GM10266 (cell line): ENCODE data around the gene KIF3B.
"Not testable (repeated sequence)": the region's sequence is repeated elsewhere in the genome, so short reads cannot be mapped to it uniquely, and the experiment has no call there.

ENCODE experiments used
- DNase-seq: peaks from one replicate; pipeline ENCODE4 v3.0.0; 2012; ENCODE audit errors: extremely low spot score
- CTCF ChIP-seq: IDR thresholded peaks from 2 replicates; pipeline ENCODE4 v1.5.1; 2012; ENCODE audit warnings: mild to moderate bottlenecking, low read depth; ENCODE audit not compliant: control insufficient read depth, insufficient read depth; ENCODE audit errors: missing control alignments

The KIF3B gene

DNA sequence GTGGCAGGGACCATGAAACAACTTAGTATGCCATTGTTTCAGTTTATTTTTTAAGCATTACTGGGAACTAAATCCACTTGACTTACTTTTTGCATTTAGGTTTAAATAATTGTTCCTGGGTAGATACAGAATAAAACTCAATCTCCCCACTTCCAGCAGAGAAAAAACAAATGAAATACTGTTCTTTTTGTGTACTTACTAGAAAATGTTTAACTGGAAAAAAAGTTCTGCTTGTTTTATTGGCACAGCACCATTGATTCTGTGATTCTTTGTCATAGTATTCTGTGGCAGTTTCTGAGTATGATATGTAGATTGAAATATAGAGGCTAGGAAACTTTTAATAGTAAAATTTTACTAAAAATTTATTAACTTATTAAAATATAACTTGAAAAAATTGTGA is 90.9 kb downstream of the KIF3B start:
- DNase-seq: no peak
- no peak for TF ChIP-seq CTCF

DNA sequence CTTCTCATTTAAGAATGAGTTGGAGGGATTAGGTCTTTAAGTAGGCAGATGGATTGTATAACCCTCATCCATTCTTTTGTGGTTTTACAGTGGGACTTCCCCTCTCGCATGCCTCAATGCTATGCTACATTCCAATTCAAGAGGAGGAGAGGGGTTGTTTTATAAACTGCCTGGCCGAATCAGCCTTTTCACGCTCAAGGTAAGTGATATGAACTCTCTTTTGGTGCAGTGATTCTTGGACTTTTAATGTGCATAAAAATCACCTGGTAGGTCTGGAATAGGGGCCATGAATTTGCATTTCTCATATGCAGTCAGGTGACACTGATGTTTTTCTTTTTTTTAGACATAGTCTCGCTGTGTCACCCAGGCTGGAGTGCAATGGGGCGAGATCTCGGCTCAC is 91.5 kb downstream of the KIF3B start:
- no peak for TF ChIP-seq CTCF
- no peak for DNase-seq

GRCh38 chr20:32370897-32371296 is 93.4 kb downstream of the KIF3B start:
- TF ChIP-seq CTCF: no peak
- DNase-seq: no peak

DNA sequence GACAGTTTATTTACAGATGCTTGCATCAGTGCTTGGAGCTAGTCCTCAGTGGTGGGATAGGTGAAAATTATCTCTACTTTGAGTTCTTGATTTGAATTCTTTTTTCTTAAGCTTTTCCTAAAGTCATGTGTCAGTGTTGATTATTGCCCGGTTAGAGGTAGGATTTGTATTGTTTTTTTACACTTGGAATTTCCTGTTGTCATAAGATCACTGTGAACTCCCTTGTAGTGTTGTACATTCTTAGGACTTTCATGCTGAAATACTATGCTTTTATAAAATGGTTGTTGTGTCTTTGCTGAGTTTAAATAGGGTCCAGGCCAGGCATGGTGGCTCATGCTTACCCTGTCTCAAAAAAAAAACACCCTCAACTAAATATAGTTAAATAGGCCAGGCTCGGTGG is 101.0 kb downstream of the KIF3B start:
- TF ChIP-seq CTCF: no peak
- no peak for DNase-seq

DNA sequence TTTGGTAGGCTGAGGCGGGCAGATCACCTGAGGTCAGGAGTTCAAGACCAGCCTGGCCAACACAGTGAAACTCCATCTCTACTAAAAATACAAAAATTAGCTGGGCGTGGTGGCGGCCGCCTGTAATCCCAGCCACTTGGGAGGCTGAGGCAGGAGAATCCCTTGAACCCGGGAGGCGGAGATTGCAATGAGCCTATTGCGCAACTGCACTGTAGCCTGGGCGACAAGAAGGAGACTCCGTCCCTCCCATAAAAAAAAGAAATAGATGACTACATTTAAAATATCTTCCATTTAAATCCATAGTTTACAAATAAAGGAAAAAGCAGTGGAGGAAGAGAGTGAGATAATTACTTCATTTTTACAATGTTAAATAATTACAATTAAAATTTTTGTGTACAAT is 102.6 kb downstream of the KIF3B start:
- not testable (repeated sequence) for DNase-seq

DNA sequence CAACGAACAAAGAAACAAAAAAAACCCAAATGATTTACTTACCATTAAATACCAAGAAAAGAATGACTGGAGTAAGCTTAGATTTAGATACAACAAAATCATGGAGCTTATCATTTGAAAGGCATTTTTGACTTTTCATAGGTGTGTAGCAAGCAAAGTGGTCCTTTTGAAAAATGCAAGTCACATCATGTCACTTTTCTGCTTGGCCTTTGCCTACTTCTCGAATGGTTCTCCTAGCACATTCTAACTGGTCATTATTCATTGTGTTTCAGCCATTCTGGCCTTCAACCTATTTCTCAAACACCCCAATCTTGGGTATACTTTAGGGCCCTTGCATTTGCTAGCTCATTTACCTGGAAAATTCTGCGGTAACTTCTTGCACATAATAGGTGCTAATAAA is 103.3 kb downstream of the KIF3B start:
- TF ChIP-seq CTCF: no peak
- DNase-seq: no peak

- no peak for TF ChIP-seq CTCF
Measured at GRCh38 chr20:32382102-32382950, 104.9 kb downstream of the KIF3B start.

DNA sequence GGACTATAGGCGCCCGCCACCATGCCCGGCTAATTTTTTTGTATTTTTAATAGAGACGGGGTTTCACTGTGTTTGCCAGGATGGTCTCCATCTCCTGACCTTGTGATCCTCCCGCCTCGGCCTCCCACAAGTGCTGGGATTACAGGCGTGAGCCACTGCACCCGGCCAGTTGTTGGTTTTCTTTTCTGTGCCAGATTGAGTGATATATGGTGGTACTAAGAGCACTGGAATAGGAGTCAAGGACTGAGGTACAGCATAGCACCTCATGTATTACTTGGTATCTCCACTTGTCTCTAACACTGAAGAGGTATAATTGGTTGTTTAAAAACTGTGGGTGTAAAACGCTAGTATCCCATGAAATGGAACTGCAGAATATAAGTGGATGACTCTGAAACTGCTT is 106.0 kb downstream of the KIF3B start:
- not testable (repeated sequence) for DNase-seq

More at GRCh38 chr20:32382102-32382950, 104.9 kb downstream of the KIF3B start:
- no peak for DNase-seq
